ENCODE measurements around the gene SORCS1. TPM values are rescaled to one million over a fixed set of nuclear protein-coding genes. Genes with fewer than 3 reads are reported as not detected.

The SORCS1 gene
- polyA plus RNA-seq, 1 of the 3 experiments (the other 2 are of a cell fraction), result 0.66 TPM

DNA sequence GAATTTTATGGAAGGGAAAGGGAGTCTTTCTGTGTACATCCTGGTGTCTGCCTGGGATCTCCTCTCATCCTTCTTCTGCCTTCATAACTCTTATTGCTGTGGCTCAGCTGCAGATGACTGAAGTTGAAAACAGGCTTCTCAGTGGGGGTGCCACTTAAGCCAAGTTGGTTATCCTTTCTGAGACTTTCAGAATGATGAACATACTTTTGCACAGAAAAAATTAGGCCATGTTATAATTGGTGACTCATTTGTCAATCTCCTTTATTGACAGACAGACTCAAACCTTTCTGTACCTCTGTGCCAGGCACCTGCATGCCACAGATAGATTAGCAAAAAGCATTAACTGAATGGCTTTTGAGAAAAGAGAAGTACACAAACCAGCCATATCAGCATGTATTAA is 430.3 kb downstream of the SORCS1 start:
- H3K9me2 ChIP-seq, result no peaks in the 10 kb centered on the region
- POLR2A ChIA-PET, result no interaction called here
- no peaks in the 10 kb centered on the region for H3K27me3 ChIP-seq (ENCODE audit: insufficient read depth)
- H2AFZ ChIP-seq (ENCODE audit: low read depth), result no peak overlapping the region
- DNase-seq, result no peak
- H3K79me2 ChIP-seq (ENCODE audit: insufficient read depth), result no peaks in the 10 kb centered on the region
- H3K4me1 ChIP-seq (ENCODE audit: control insufficient read depth in 1 of 2, insufficient read depth in 2 of 2, low read depth in 1 of 2, low read length in 1 of 2), result peaks cover 0 to 12% of the 10 kb centered on the region in 2 experiments; a peak in 1 of 4 replicates
- no peaks in the 10 kb centered on the region for H3K36me3 ChIP-seq (replicated peaks in 1 of 2; ENCODE audit: control insufficient read depth in 1 of 2, insufficient read depth in 2 of 2, low read length in 1 of 2)
- TF ChIP-seq EZH2phosphoT487 (IDR thresholded peaks at IDR 0.05; ENCODE audit: borderline replicate concordance, low read depth) (no peak), JUND (IDR thresholded peaks at IDR 0.05) (no peak)
- TF ChIP-seq, protein P1, sequence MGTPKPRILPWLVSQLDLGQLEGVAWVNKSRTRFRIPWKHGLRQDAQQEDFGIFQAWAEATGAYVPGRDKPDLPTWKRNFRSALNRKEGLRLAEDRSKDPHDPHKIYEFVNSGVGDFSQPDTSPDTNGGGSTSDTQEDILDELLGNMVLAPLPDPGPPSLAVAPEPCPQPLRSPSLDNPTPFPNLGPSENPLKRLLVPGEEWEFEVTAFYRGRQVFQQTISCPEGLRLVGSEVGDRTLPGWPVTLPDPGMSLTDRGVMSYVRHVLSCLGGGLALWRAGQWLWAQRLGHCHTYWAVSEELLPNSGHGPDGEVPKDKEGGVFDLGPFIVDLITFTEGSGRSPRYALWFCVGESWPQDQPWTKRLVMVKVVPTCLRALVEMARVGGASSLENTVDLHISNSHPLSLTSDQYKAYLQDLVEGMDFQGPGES (IDR thresholded peaks at IDR 0.05; ENCODE audit: low read depth, low read length), result no peak
- H3K9me3 ChIP-seq, result no peaks in the 10 kb centered on the region
- CTCF ChIA-PET, result no interaction called here
- no peaks in the 10 kb centered on the region for H4K20me1 ChIP-seq (ENCODE audit: insufficient read depth)
- no peak overlapping the region for H3K4me2 ChIP-seq
- H3F3A ChIP-seq (replicated peaks; ENCODE audit: insufficient read depth), result no peaks in the 10 kb centered on the region
- no peak overlapping the region for H3K27ac ChIP-seq (ENCODE audit: low read depth in 2 of 2, low read length in 1 of 2)
- H3K9ac ChIP-seq, result no peak overlapping the region
- H3K4me3 ChIP-seq (ENCODE audit: low read depth in 2 of 2, low read length in 1 of 2), result no peak overlapping the region

DNA sequence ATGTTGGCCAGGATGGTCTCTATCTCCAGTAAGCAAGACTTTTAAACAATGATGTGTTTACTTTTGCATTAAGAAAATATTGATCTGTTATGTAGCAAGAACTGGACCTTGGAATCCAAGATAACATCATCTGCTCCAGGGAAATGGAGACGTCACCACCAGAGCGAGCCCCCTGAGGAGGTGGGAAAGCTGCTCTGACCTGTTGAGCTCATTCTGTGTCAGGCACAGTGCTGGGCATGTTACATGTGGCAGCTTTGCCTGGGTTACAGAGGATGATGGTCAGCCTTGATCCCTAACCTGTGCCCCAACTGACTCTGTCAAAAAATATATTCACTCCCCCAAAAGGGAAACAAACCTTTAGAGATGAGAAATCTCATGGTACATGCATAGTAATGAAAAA is 436.3 kb downstream of the SORCS1 start:
- peaks cover 0 to 8% of the 10 kb centered on the region in 2 experiments; a peak in 1 of 4 replicates for H3K4me1 ChIP-seq (ENCODE audit: control insufficient read depth in 1 of 2, insufficient read depth in 2 of 2, low read depth in 1 of 2, low read length in 1 of 2)
- H3K9ac ChIP-seq, result no peak overlapping the region
- H3K9me2 ChIP-seq, result no peaks in the 10 kb centered on the region
- no peak overlapping the region for H3K4me2 ChIP-seq
- no peak overlapping the region for H2AFZ ChIP-seq (ENCODE audit: low read depth)
- H3F3A ChIP-seq (replicated peaks; ENCODE audit: insufficient read depth), result no peaks in the 10 kb centered on the region
- no peaks in the 10 kb centered on the region for H3K79me2 ChIP-seq (ENCODE audit: insufficient read depth)
- no peaks in the 10 kb centered on the region for H3K27me3 ChIP-seq (ENCODE audit: insufficient read depth)
- no peaks in the 10 kb centered on the region for H4K20me1 ChIP-seq (ENCODE audit: insufficient read depth)
- no peaks in the 10 kb centered on the region for H3K9me3 ChIP-seq
- ChIA-PET CTCF (no interaction called here), POLR2A (no interaction called here)
- no peak overlapping the region for H3K27ac ChIP-seq (ENCODE audit: low read depth in 2 of 2, low read length in 1 of 2)
- DNase-seq, result no peak
- no peaks in the 10 kb centered on the region for H3K36me3 ChIP-seq (replicated peaks in 1 of 2; ENCODE audit: control insufficient read depth in 1 of 2, insufficient read depth in 2 of 2, low read length in 1 of 2)
- 59% methylated on average over 2 of the region's 2 CpGs for WGBS (ENCODE audit: low lambda C conversion rate)
- TF ChIP-seq, protein P1 (IDR thresholded peaks at IDR 0.05; ENCODE audit: low read depth, low read length), result no peak
- H3K4me3 ChIP-seq (ENCODE audit: low read depth in 2 of 2, low read length in 1 of 2), result no peak overlapping the region

DNA sequence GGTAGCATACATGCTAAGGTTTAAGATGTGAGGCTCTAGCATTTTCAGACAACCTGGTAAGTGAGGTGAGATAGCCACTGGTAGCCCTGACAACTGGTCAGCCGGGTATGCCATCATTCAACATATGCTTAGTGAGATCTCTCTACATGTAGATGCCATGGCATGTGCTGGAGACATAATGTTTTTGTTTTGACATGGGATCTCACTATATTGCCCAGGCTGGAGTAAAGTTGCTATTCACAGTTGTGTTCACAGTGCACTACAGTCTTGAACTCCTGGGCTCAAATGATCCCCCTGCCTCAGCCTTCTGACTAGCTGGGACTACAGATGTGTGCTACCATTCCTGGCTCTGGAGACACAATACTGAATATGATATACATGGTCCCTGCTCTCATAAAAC is 437.3 kb downstream of the SORCS1 start:
- Histone ChIP-seq H3K27me3 (ENCODE audit: insufficient read depth) (no peaks in the 10 kb centered on the region), H3K4me3 (ENCODE audit: low read depth in 2 of 2, low read length in 1 of 2) (no peak overlapping the region), H3K9me3 (no peaks in the 10 kb centered on the region), H4K20me1 (ENCODE audit: insufficient read depth) (no peaks in the 10 kb centered on the region), H3K4me1 (ENCODE audit: control insufficient read depth in 1 of 2, insufficient read depth in 2 of 2, low read depth in 1 of 2, low read length in 1 of 2) (peaks cover 0 to 6% of the 10 kb centered on the region in 2 experiments; a peak in 1 of 4 replicates), H3K4me2 (no peak overlapping the region), H3K9me2 (no peaks in the 10 kb centered on the region), H2AFZ (ENCODE audit: low read depth) (no peak overlapping the region), H3F3A (replicated peaks; ENCODE audit: insufficient read depth) (no peaks in the 10 kb centered on the region), H3K79me2 (ENCODE audit: insufficient read depth) (no peaks in the 10 kb centered on the region), H3K36me3 (replicated peaks in 1 of 2; ENCODE audit: control insufficient read depth in 1 of 2, insufficient read depth in 2 of 2, low read length in 1 of 2) (no peaks in the 10 kb centered on the region), H3K27ac (ENCODE audit: low read depth in 2 of 2, low read length in 1 of 2) (no peak overlapping the region), H3K9ac (no peak overlapping the region)
- DNase-seq, result no peak
- WGBS (ENCODE audit: low lambda C conversion rate), result 17% methylated on average over 1 of the region's 1 CpG
- CTCF ChIA-PET, result interaction anchor here (0.6 kb wide), 2 partner anchors 22 to 188 kb away, joined by 3 read pairs; no protein-coding TSS in a partner anchor
- POLR2A ChIA-PET, result no interaction called here
- TF ChIP-seq TAF1 (IDR thresholded peaks at IDR 0.05; ENCODE audit: borderline replicate concordance, low read depth, low read length) (no peak), MEF2A (IDR thresholded peaks at IDR 0.05; ENCODE audit: borderline replicate concordance, low read depth) (no peak), JUND (IDR thresholded peaks at IDR 0.05) (no peak), NRF1 (IDR thresholded peaks at IDR 0.05; ENCODE audit: low read depth, low read length) (no peak), EZH2phosphoT487 (IDR thresholded peaks at IDR 0.05; ENCODE audit: borderline replicate concordance, low read depth) (no peak), RCOR1 (IDR thresholded peaks at IDR 0.05; ENCODE audit: low read length) (no peak)
- TF ChIP-seq, protein P1 (IDR thresholded peaks at IDR 0.05; ENCODE audit: low read depth, low read length), result no peak
